WI38 (cell line): ENCODE measurements around the gene PRPF6.

Experiments used
- H3K4me3 ChIP-seq: 2 replicates; pipeline ENCODE4 v1.5.1; 2011; ENCODE audit warnings: low read depth, mild to moderate bottlenecking, control low read depth, low read length
- TF ChIP-seq, protein P1 (sequence below): IDR thresholded peaks from 2 replicates; pipeline ENCODE4 v1.5.1; 2012; ENCODE audit warnings: low read depth, mild to moderate bottlenecking, control low read depth, low read length

PRPF6 gene

DNA sequence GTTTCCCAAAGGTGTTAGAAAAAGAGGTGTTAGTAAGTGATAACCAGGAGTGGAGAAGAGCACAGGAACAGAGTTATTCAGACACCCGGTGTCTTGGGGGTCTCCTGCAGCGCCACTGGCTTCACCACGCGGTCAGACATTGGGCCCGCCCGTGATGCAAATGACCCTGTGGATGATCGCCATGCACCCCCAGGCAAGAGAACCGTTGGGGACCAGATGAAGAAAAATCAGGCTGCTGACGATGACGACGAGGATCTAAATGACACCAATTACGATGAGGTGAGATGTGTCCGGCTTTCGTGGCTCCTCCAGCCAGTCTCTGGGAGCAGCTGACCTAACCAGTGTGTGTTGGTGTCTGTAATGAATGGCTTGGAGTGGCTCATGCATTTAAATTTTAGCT lies 2.0 kb downstream of the PRPF6 start:
- TF ChIP-seq, protein P1, sequence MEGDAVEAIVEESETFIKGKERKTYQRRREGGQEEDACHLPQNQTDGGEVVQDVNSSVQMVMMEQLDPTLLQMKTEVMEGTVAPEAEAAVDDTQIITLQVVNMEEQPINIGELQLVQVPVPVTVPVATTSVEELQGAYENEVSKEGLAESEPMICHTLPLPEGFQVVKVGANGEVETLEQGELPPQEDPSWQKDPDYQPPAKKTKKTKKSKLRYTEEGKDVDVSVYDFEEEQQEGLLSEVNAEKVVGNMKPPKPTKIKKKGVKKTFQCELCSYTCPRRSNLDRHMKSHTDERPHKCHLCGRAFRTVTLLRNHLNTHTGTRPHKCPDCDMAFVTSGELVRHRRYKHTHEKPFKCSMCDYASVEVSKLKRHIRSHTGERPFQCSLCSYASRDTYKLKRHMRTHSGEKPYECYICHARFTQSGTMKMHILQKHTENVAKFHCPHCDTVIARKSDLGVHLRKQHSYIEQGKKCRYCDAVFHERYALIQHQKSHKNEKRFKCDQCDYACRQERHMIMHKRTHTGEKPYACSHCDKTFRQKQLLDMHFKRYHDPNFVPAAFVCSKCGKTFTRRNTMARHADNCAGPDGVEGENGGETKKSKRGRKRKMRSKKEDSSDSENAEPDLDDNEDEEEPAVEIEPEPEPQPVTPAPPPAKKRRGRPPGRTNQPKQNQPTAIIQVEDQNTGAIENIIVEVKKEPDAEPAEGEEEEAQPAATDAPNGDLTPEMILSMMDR = no peak
- H3K4me3 ChIP-seq = no peak overlapping the region

DNA sequence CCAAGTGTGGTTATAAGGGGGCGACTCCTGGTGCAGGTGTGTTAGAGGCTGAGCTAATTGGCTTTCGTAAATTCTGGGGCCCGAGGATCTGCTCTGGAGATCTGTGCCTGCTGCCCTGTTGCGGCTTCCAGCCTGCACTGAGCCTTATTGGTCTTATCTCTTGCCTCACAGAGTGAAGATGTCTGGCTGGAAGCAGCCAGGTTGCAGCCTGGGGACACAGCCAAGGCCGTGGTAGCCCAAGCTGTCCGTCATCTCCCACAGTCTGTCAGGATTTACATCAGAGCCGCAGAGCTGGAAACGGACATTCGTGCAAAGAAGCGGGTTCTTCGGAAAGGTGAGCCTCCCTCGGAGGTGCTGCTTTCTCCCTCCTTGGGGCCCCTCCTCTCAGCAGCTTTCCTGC lies 20.0 kb downstream of the PRPF6 start:
- TF ChIP-seq, protein P1 = no peak
- H3K4me3 ChIP-seq = no peak overlapping the region

DNA sequence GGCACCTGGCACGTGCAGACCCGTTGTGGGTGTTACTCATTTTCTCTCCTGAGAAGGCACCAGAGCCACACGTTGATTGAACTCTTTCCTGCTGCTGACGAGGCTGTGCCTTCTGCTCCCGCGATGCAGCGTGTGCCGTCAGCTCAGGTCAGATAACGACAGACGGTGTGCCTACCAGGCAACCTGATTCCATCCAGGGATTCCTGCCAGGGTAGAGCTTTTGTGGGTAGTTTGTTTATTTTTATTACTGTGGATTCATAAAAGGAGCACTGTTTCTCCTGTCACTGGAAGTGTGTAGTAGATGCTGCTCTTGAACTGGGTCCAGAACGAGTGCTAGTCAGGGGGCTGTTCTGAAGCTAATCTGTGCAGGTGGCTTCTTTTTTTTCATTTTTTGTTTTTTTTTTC lies 20.7 kb downstream of the PRPF6 start:
- H3K4me3 ChIP-seq = no peak overlapping the region
- TF ChIP-seq, protein P1 = no peak

DNA sequence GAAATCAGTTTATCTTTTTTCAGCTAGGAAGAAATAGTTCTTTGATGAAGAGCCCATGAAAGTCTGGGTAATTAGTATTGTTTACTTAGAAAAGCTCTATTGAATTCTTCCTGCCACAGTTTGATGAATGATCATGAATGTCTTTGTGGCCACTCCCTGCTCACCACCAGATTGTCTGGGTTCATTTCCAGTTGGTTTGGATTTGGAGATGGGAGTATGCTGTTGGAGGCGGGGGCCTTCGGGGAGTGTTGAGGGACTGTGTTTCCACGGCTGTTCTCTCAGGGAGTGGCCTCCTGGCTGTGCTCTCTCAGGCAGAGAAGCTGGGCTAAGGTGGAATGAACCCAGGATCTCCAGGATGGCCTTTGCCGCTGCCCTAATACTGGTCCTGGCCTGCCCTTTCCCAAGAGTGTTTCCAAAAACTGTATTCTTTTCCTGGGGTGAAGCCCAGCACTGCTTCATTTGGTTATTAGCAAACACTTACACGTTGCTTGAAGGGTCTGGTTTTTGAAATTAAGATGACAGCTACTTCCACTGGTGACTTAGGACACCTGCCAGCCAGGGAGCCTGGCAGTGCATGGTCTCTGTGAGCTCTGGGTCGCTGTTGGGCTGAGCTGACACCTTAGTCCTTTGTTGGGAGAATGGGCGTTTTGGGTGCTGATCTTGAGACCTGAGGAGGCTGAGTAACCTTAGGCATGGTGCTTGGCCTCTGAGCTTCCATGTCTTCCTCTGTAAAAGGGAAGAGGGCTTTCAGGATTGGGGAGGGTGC lies 23.2 kb downstream of the PRPF6 start:
- H3K4me3 ChIP-seq = no peak overlapping the region
- TF ChIP-seq, protein P1 = no peak

DNA sequence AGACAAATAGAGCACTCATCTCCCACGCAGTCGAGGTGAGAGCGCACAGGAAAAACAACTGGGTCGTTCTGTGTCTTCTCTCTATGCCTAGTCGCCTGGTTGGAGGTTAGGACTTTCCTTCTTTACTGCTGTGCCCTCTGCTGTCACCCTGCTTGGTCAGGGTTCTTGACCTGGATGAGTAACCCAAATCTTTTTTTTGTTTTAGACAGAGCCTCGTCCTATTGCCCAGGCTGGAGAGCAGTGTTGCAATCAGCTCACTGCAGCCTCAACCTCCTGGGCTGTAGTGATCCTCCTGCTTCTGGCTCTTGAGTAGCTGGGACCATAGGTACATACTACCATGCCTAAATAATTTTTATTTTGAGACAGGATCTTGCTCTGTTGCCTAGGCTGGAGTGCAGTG lies 24.5 kb downstream of the PRPF6 start:
- no peak overlapping the region for H3K4me3 ChIP-seq
- TF ChIP-seq, protein P1 = no peak

DNA sequence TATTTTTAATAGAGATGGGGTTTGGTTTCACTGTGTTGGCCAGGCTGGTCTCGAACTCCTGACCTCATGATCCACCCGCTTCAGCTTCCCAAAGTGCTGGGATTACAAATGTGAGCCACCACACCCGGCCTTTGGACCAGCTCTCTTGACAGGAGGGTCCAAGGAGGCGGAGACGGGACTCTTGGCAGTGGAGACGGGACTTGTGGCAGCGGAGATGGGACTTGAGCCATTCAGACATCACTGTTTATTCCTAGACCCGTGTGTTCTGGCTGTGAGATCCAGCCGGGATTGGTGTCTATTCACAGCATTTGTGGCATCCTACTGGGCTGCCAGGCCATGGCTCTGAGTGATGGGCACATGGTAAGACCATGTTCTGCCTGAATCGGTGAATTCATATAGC lies 25.6 kb downstream of the PRPF6 start:
- H3K4me3 ChIP-seq = no peak overlapping the region
- TF ChIP-seq, protein P1 = no peak

DNA sequence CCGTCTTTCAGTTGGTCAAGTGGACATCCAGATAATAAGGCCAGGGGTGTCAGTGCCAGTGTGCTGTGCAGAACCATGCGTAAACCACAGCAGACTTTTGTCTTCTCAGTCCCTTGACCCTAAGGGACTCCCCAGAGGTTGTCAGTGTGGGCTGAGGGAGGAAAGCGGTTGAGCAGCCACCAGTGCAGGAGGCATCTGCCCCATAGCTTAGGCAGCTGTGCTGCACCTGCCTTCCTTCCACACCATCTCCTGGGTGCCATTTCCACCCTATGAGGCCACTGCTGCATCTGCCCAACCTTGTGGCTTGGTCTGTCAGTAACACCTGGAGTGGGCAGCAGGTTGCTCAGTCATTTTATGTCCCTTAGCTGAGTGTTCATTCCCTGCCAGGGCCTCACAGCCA lies 26.0 kb downstream of the PRPF6 start:
- TF ChIP-seq, protein P1 = no peak
- no peak overlapping the region for H3K4me3 ChIP-seq
